ENCODE results near the gene RECQL5.

RECQL5 gene

DNA sequence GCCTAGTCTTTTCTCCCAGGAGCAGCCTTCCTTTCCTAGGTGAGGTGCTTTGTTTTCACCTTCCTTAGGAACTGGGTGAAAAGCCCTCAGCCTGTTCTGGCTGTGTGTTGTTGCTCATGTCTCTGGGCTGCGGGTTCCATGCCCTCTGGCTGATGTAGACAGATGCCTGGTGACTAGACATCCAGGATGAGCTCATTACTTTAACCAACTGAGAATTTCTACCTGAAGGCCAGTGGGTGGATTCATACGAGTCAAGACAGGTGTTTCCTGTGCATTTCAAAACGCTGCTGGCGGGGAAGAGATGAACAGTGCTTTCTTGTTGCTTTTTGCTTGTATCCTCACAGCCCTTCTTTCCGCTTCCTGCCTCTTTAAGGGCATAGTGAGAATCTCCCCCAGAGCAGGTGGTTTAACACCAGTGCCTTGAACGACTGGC is 22.5 kb upstream of the RECQL5 start:
- ChIA-PET CTCF (interaction anchor here (0.6 to 6.6 kb wide), 4 partner anchors 18 to 59 kb away, joined by 3 to 48 read pairs (median 6); partner anchors contain the start of gene SMIM5), POLR2A (no interaction called here)
- no peak overlapping the region for H3K27ac ChIP-seq (ENCODE audit: extremely low read depth, low read depth, low read length)
- H3K4me3 ChIP-seq (ENCODE audit: low read depth, low read length) = no peak overlapping the region
- TF ChIP-seq ZSCAN4 (tag by site-specific recombination; IDR thresholded peaks at IDR 0.05) (no peak), BCL11A (tag by site-specific recombination; IDR thresholded peaks at IDR 0.05; ENCODE audit: low read depth) (no peak), ZNF302 (tag by site-specific recombination; IDR thresholded peaks at IDR 0.05; ENCODE audit: low read depth) (no peak), ZBTB48 (tag by site-specific recombination; IDR thresholded peaks at IDR 0.05) (no peak), ZNF274 (IDR thresholded peaks at IDR 0.05; ENCODE audit: low read length) (no peak), ZNF274 (tag by site-specific recombination; IDR thresholded peaks at IDR 0.05; ENCODE audit: borderline replicate concordance) (no peak), ZNF18 (tag by site-specific recombination; IDR thresholded peaks at IDR 0.05) (no peak), YY1 (tag by site-specific recombination; IDR thresholded peaks at IDR 0.05) (no peak), ZNF600 (tag by site-specific recombination; IDR thresholded peaks at IDR 0.05) (no peak), RBAK (tag by site-specific recombination; IDR thresholded peaks at IDR 0.05) (no peak), ZNF335 (tag by site-specific recombination; conservative IDR thresholded peaks at IDR 0.05) (no peak), ZNF132 (tag by site-specific recombination; IDR thresholded peaks at IDR 0.05; ENCODE audit: borderline replicate concordance) (no peak), ZNF404 (tag by site-specific recombination; IDR thresholded peaks at IDR 0.05) (no peak)
- TF ChIP-seq, protein P1, sequence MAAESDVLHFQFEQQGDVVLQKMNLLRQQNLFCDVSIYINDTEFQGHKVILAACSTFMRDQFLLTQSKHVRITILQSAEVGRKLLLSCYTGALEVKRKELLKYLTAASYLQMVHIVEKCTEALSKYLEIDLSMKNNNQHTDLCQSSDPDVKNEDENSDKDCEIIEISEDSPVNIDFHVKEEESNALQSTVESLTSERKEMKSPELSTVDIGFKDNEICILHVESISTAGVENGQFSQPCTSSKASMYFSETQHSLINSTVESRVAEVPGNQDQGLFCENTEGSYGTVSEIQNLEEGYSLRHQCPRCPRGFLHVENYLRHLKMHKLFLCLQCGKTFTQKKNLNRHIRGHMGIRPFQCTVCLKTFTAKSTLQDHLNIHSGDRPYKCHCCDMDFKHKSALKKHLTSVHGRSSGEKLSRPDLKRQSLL (tag by site-specific recombination; IDR thresholded peaks at IDR 0.05) = no peak
- H3K9me3 ChIP-seq (ENCODE audit: control insufficient read depth, insufficient read depth, low read depth, low read length) = no peaks in the 10 kb centered on the region
- H3K36me3 ChIP-seq (ENCODE audit: control insufficient read depth in 2 of 2, insufficient read depth in 1 of 2, low read length in 2 of 2) = peaks cover 19 to 77% of the 10 kb centered on the region in 2 experiments; a peak in 2 of 3 replicates
- no peaks in the 10 kb centered on the region; the same call in 1 of the 2 replicates for H3K4me1 ChIP-seq (ENCODE audit: control insufficient read depth, insufficient read depth, low read length)

- H3K36me3 ChIP-seq (ENCODE audit: control insufficient read depth in 2 of 2, insufficient read depth in 1 of 2, low read length in 2 of 2) = peaks cover 19 to 69% of the 10 kb centered on the region in 2 experiments; a peak in 2 of 3 replicates
- H3K27ac ChIP-seq (ENCODE audit: extremely low read depth, low read depth, low read length) = no peak overlapping the region; the same call in 1 of the 2 replicates
Measured at GRCh38 chr17:75688209-75688825, 21.4 kb upstream of the RECQL5 start.

More at GRCh38 chr17:75688209-75688825, 21.4 kb upstream of the RECQL5 start:
- CTCF ChIA-PET = interaction anchor here (0.6 to 2.9 kb wide), 6 partner anchors 13 to 79 kb away, joined by 3 to 10 read pairs (median 4); partner anchors contain the start of genes RECQL5, SAP30BP and SMIM5
- peaks cover 4% of the 10 kb centered on the region for H3K4me1 ChIP-seq (ENCODE audit: control insufficient read depth, insufficient read depth, low read length)
- TF ChIP-seq ZNF433 (tag by site-specific recombination; IDR thresholded peaks at IDR 0.05; ENCODE audit: low read depth) (no peak), ZNF707 (tag by site-specific recombination; IDR thresholded peaks at IDR 0.05) (no peak), KLF17 (tag by site-specific recombination; IDR thresholded peaks at IDR 0.05) (no peak), ZNF2 (tag by site-specific recombination; IDR thresholded peaks at IDR 0.05) (no peak), ZNF658 (tag by site-specific recombination; IDR thresholded peaks at IDR 0.05) (no peak), HOXA7 (CRISPR knock-in tag; IDR thresholded peaks at IDR 0.05; ENCODE audit: borderline replicate concordance) (no peak), ZBTB8A (tag by site-specific recombination; IDR thresholded peaks at IDR 0.05) (no peak), ZNF19 (tag by site-specific recombination; IDR thresholded peaks at IDR 0.05; ENCODE audit: low read depth) (no peak), ZNF621 (tag by site-specific recombination; IDR thresholded peaks at IDR 0.05) (no peak)
- POLR2A ChIA-PET = no interaction called here
- no peak overlapping the region for H3K4me3 ChIP-seq (ENCODE audit: low read depth, low read length)
- H3K9me3 ChIP-seq (ENCODE audit: control insufficient read depth, insufficient read depth, low read depth, low read length) = no peaks in the 10 kb centered on the region
